H1 (cell line): ENCODE results near the gene ADCY2. TPM values are rescaled to one million over a fixed set of nuclear protein-coding genes. Genes with fewer than 3 reads are reported as not detected.

Experiments used
- CTCF ChIA-PET: fragments of 300-600 bp; sonication (Branson Sonifier 250); formaldehyde crosslinking; loops from one replicate; lab custom pipeline; 2021; ENCODE audit not compliant: partially characterized antibody; lab: Charles Lee
- POLR2A ChIA-PET: fragments of 300-600 bp; sonication (Branson Sonifier 250); formaldehyde crosslinking; loops from one replicate; lab custom pipeline; 2021; ENCODE audit warnings: inconsistent platforms; ENCODE audit not compliant: partially characterized antibody; lab: Charles Lee
- DNase-seq, 2 experiments: peaks; one replicate each; pipeline versions ENCODE4 v3.0.0 to v3.0.0-alpha.2; 2010 to 2022; ENCODE audit warnings: low spot score in 2 of 2, low read depth in 1 of 2, mixed read lengths in 1 of 2
- FAIRE-seq: peaks from 2 replicates; lab custom pipeline; 2011; peaks lifted over from hg19 to GRCh38; lab: Jason Lieb, UNC
- H2AFZ ChIP-seq: 2 replicates; pipeline ENCODE4 v1.8.1; 2012; ENCODE audit warnings: low read length, inconsistent platforms
- H2AK5ac ChIP-seq: 2 replicates; pipeline ENCODE4 v1.6.1; 2013; ENCODE audit warnings: low read depth, low read length
- H2BK120ac ChIP-seq: replicated peaks from 2 replicates; pipeline ENCODE3; 2013; ENCODE audit warnings: low read depth, low read length, inconsistent platforms
- H2BK12ac ChIP-seq: 2 replicates; pipeline ENCODE4 v1.6.1; 2013; ENCODE audit warnings: low read depth, low read length
- H2BK15ac ChIP-seq: 2 replicates; pipeline ENCODE4 v1.6.1; 2013; ENCODE audit warnings: low read length
- H2BK20ac ChIP-seq: 2 replicates; pipeline ENCODE4 v1.6.1; 2013; ENCODE audit warnings: low read length
- H2BK5ac ChIP-seq: 2 replicates; pipeline ENCODE4 v1.6.1; 2013; ENCODE audit warnings: low read depth, low read length
- H3K14ac ChIP-seq: 2 replicates; pipeline ENCODE4 v1.6.1; 2013; ENCODE audit warnings: inconsistent platforms; ENCODE audit not compliant: insufficient read length
- H3K18ac ChIP-seq: 2 replicates; pipeline ENCODE4 v1.6.1; 2013; ENCODE audit warnings: low read length; ENCODE audit errors: extremely low read depth
- H3K23ac ChIP-seq: 2 replicates; pipeline ENCODE4 v1.6.1; 2013; ENCODE audit warnings: inconsistent platforms; ENCODE audit not compliant: insufficient read length
- H3K23me2 ChIP-seq: 2 replicates; pipeline ENCODE4 v1.6.1; 2013; ENCODE audit warnings: low read depth, low read length
- H3K27ac ChIP-seq: 2 replicates; pipeline ENCODE4 v1.6.1; 2011; ENCODE audit warnings: low read depth, low read length, inconsistent platforms
- H3K27me3 ChIP-seq, 4 experiments: replicated peaks in 1 of 4; 1 replicate in 1 of 4; 2 replicates in 3 of 4; pipeline versions ENCODE4 v1.6.1 to v1.8.1; 2011 to 2013; ENCODE audit warnings: low read length in 3 of 4, mild to moderate bottlenecking in 3 of 4, inconsistent platforms in 2 of 4, mixed read lengths in 2 of 4, moderate library complexity in 1 of 4; ENCODE audit not compliant: control insufficient read depth in 3 of 4, insufficient read depth in 3 of 4; ENCODE audit errors: extremely low read depth in 1 of 4
- H3K36me3 ChIP-seq, 4 experiments: 2 replicates each; pipeline versions ENCODE4 v1.6.1 to v1.8.1; 2011 to 2013; ENCODE audit warnings: mild to moderate bottlenecking in 4 of 4, low read length in 3 of 4, moderate library complexity in 2 of 4, control low read depth in 1 of 4, inconsistent platforms in 1 of 4; ENCODE audit not compliant: insufficient read depth in 4 of 4, control insufficient read depth in 2 of 4
- H3K4ac ChIP-seq: replicated peaks from 2 replicates; pipeline ENCODE3; 2013; ENCODE audit warnings: low read length, low read depth, mixed read lengths, inconsistent platforms; ENCODE audit not compliant: insufficient read length
- H3K4me1 ChIP-seq, 4 experiments: replicated peaks in 1 of 4; 1 replicate in 1 of 4; 2 replicates in 3 of 4; pipeline versions ENCODE4 v1.6.1 to v1.8.1; 2011 to 2013; ENCODE audit warnings: low read length in 3 of 4, inconsistent platforms in 2 of 4, mixed read lengths in 1 of 4; ENCODE audit not compliant: insufficient read depth in 4 of 4, control insufficient read depth in 3 of 4
- H3K4me2 ChIP-seq, 2 experiments: 2 replicates each; pipeline versions ENCODE4 v1.6.1 to v1.8.1; 2011 to 2013; ENCODE audit warnings: low read depth in 2 of 2, low read length in 2 of 2, control low read depth in 1 of 2, inconsistent platforms in 1 of 2, mild to moderate bottlenecking in 1 of 2; ENCODE audit not compliant: insufficient read depth in 1 of 2
- H3K4me3 ChIP-seq, 4 experiments: fragments of 200-600, 300-600 bp in 1 of 4; sonication (generic), shearing (Covaris generic), sonication (Bioruptor Twin) in 1 of 4; 2 replicates each; pipeline versions ENCODE4 v1.5.1 to v1.8.1; 2011 to 2016; ENCODE audit warnings: low read length in 4 of 4, low read depth in 3 of 4, control low read depth in 2 of 4, inconsistent platforms in 2 of 4, mild to moderate bottlenecking in 2 of 4, mixed read lengths in 1 of 4, moderate library complexity in 1 of 4; ENCODE audit not compliant: insufficient read depth in 2 of 4; ENCODE audit errors: extremely low read depth in 1 of 4
- H3K56ac ChIP-seq: replicated peaks from 2 replicates; pipeline ENCODE3; 2013; ENCODE audit warnings: low read depth, mild to moderate bottlenecking, mixed read lengths, low read length, inconsistent platforms; ENCODE audit not compliant: insufficient read length
- H3K79me1 ChIP-seq: 2 replicates; pipeline ENCODE4 v1.6.1; 2013; ENCODE audit warnings: low read depth, low read length, control low read depth
- H3K79me2 ChIP-seq, 2 experiments: 2 replicates each; pipeline versions ENCODE4 v1.6.1 to v1.8.1; 2012 to 2013; ENCODE audit warnings: low read length in 2 of 2, mild to moderate bottlenecking in 2 of 2, inconsistent platforms in 1 of 2; ENCODE audit not compliant: insufficient read depth in 2 of 2, control insufficient read depth in 1 of 2
- H3K9ac ChIP-seq, 4 experiments: replicated peaks in 1 of 4; 1 replicate in 1 of 4; 2 replicates in 3 of 4; pipeline versions ENCODE4 v1.6.1 to v1.8.1; 2011 to 2013; ENCODE audit warnings: low read depth in 3 of 4, low read length in 3 of 4, control low read depth in 2 of 4, mild to moderate bottlenecking in 2 of 4, moderate library complexity in 2 of 4, inconsistent platforms in 1 of 4; ENCODE audit errors: extremely low read depth in 1 of 4
- H3K9me3 ChIP-seq, 2 experiments: 2 replicates each; pipeline versions ENCODE4 v1.6.1 to v1.8.1; 2012 to 2013; ENCODE audit warnings: mild to moderate bottlenecking in 2 of 2, moderate library complexity in 2 of 2, control low read depth in 1 of 2, inconsistent platforms in 1 of 2, low read depth in 1 of 2, low read length in 1 of 2, mixed read lengths in 1 of 2; ENCODE audit not compliant: insufficient read depth in 2 of 2
- H4K20me1 ChIP-seq, 2 experiments: replicated peaks in 1 of 2; 2 replicates each; pipeline versions ENCODE3 to v1.8.1; 2011 to 2013; ENCODE audit warnings: inconsistent platforms in 2 of 2, low read length in 2 of 2, mild to moderate bottlenecking in 1 of 2; ENCODE audit not compliant: insufficient read depth in 2 of 2, control insufficient read depth in 1 of 2
- H4K5ac ChIP-seq: 2 replicates; pipeline ENCODE4 v1.6.1; 2013; ENCODE audit warnings: low read length, low read depth, mixed read lengths, inconsistent platforms; ENCODE audit not compliant: insufficient read length
- H4K8ac ChIP-seq: 2 replicates; pipeline ENCODE4 v1.8.0; 2013; ENCODE audit warnings: mild to moderate bottlenecking, moderate library complexity, low read length, inconsistent platforms; ENCODE audit not compliant: insufficient read depth; ENCODE audit errors: extremely low read depth
- H4K91ac ChIP-seq: replicated peaks from 2 replicates; pipeline ENCODE3; 2013; ENCODE audit warnings: low read length, mixed read lengths, inconsistent platforms; ENCODE audit not compliant: insufficient read length
- BCL11A ChIP-seq, 2 experiments: IDR thresholded peaks; one replicate each; pipeline ENCODE4 v1.6.1; 2011; ENCODE audit warnings: low read depth in 2 of 2, low read length in 2 of 2, mild to moderate bottlenecking in 2 of 2
- CTBP2 ChIP-seq: IDR thresholded peaks from 2 replicates; pipeline ENCODE4 v1.7.0; 2011; ENCODE audit warnings: borderline replicate concordance, mild to moderate bottlenecking, moderate library complexity, mixed read lengths, low read length; ENCODE audit not compliant: insufficient read depth, insufficient read length
- GABPA ChIP-seq: IDR thresholded peaks from 2 replicates; pipeline ENCODE4 v1.6.1; 2011; ENCODE audit warnings: mild to moderate bottlenecking, low read length, moderate library complexity, borderline replicate concordance; ENCODE audit not compliant: insufficient read depth
- KDM4A ChIP-seq: IDR thresholded peaks from one replicate; pipeline ENCODE4 v1.7.1; 2012; ENCODE audit warnings: low read depth, mild to moderate bottlenecking, moderate library complexity, low read length, inconsistent platforms; ENCODE audit not compliant: severe bottlenecking
- PHF8 ChIP-seq: fragments of 200-600 bp; sonication (generic); conservative IDR thresholded peaks from 2 replicates; pipeline ENCODE4 v1.7.1; 2012; ENCODE audit warnings: low read depth, mild to moderate bottlenecking, inconsistent platforms, low read length, moderate library complexity
- SRF ChIP-seq: IDR thresholded peaks from 2 replicates; pipeline ENCODE4 v1.6.1; 2011; ENCODE audit warnings: mild to moderate bottlenecking, low read depth, low read length, moderate library complexity
- SUZ12 ChIP-seq: fragments of 200-600 bp; sonication (generic); IDR thresholded peaks from 2 replicates; pipeline ENCODE4 v1.6.1; 2012; ENCODE audit warnings: mild to moderate bottlenecking, inconsistent platforms, low read length, moderate library complexity, mixed read lengths
- WGBS, 2 experiments: shearing (Covaris generic) in 1 of 2; methylation state at CpG; one replicate each; pipeline versions ENCODE4 v1.1.6 to v1.1.7; 2013 to 2015; ENCODE audit warnings: low lambda C conversion rate in 2 of 2, mixed read lengths in 2 of 2, inconsistent platforms in 1 of 2, low coverage in 1 of 2, missing lambda C conversion rate in 1 of 2; ENCODE audit not compliant: insufficient replicate concordance in 2 of 2, insufficient coverage in 1 of 2, insufficient read length in 1 of 2; ENCODE audit errors: extremely low coverage in 1 of 2, missing lambda C conversion rate in 1 of 2; 5-methylcytosine and 5-hydroxymethylcytosine counted together
- polyA plus RNA-seq, 7 experiments: library from polyadenylated mRNA; depleted of rRNA in 3 of 7; stranded (reverse) in 5 of 7; unstranded in 2 of 7; fragments of >200 nt in 5 of 7; fragments of 200-250 nt in 2 of 7; gene quantifications; 1 replicate in 5 of 7; 2 replicates in 1 of 7; 4 replicates in 1 of 7; pipeline versions ENCODE4 v1.2.1 to v1.2.3, GENCODE V29; 2011 to 2013; ENCODE audit warnings: missing spikeins in 2 of 7, mixed read lengths in 2 of 7
- total RNA-seq: library from RNA; stranded (reverse); fragmentation: NEBNext Ultra II Directional; extraction: Animal tissue kit (Norgen Biotek cat#: 25700); gene quantifications from 2 replicates; pipeline ENCODE4 v1.2.1, GENCODE V29; 2021
- TF ChIP-seq, protein P1 (sequence below): IDR thresholded peaks from 2 replicates; pipeline ENCODE4 v1.6.1; 2011; ENCODE audit warnings: low read length, improper control_type of control experiment

ADCY2 gene
- total and polyA plus RNA-seq, 2 of the 8 experiments (the other 6 are each of a cell fraction or from before 2014, with no cell fraction given): 35.8 to 122 TPM

DNA sequence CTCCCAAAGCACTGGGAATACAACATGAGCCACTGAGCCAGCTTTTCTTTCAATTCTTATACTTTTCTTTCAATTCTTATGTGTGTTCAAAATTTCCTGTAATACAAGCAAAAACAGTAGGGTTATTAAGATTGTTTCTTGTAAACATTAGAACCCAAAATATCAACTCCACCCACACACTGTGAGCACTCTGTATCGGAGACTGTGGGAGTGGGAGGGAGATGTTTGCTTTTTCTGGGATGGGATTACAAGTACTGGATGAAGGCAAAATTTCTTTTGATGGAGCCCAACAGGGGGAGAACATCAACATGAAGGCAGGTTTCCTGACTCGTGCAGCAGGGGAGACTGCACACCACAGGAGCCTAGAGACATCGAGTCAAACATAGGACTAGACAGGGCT is 459.7 kb downstream of the ADCY2 start:
- H3K9ac ChIP-seq: no peak overlapping the region
- peaks cover 0 to 2% (median 1%) of the 10 kb centered on the region in 4 experiments; a peak in 2 of 7 replicates for H3K27me3 ChIP-seq
- no peak overlapping the region for H3K4me2 ChIP-seq
- H3K79me1 ChIP-seq: no peaks in the 10 kb centered on the region
- H3K4me1 ChIP-seq: 0 out of 7 replicates have a peak, but pooled peaks cover 0 to 3% (median 0%) of the 10 kb centered on the region in 4 experiments
- no peak overlapping the region for H2BK120ac ChIP-seq
- ChIA-PET CTCF (interaction anchor here (0.8 to 6.8 kb wide), 18 partner anchors 10 to 1035 kb away, joined by 3 to 35 read pairs (median 4); partner anchors contain the start of genes FASTKD3 and MTRR), POLR2A (interaction anchor here (2.3 kb wide), 1 partner anchor 13 kb away, joined by 5 read pairs; the partner anchor contains the start of genes FASTKD3 and MTRR)
- H4K91ac ChIP-seq: no peak overlapping the region
- H3K9me3 ChIP-seq: no peaks in the 10 kb centered on the region
- no peak overlapping the region for H3K23ac ChIP-seq
- no peak overlapping the region for H2BK15ac ChIP-seq
- no peak overlapping the region for H4K5ac ChIP-seq
- TF ChIP-seq, protein P1, sequence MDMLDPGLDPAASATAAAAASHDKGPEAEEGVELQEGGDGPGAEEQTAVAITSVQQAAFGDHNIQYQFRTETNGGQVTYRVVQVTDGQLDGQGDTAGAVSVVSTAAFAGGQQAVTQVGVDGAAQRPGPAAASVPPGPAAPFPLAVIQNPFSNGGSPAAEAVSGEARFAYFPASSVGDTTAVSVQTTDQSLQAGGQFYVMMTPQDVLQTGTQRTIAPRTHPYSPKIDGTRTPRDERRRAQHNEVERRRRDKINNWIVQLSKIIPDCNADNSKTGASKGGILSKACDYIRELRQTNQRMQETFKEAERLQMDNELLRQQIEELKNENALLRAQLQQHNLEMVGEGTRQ: no peak
- TF ChIP-seq PHF8: no peak
- TF ChIP-seq SUZ12: no peak
- no peak for TF ChIP-seq KDM4A
- no peak for TF ChIP-seq BCL11A (IDR thresholded peaks at IDR 0.05; ENCODE audit: low read depth in 2 of 2, low read length in 2 of 2)
- no peak for TF ChIP-seq SRF
- no peak for TF ChIP-seq GABPA
- no peak for TF ChIP-seq CTBP2
- H3K14ac ChIP-seq: no peak overlapping the region
- no peak overlapping the region for H3K4me3 ChIP-seq
- H2AFZ ChIP-seq: no peak overlapping the region
- peaks cover 2 to 15% (median 6%) of the 10 kb centered on the region in 4 experiments; a peak in 7 of 8 replicates for H3K36me3 ChIP-seq
- DNase-seq (no peak), FAIRE-seq (no peak)
- H2BK20ac ChIP-seq: no peak overlapping the region
- H3K56ac ChIP-seq: no peak overlapping the region
- no peaks in the 10 kb centered on the region for H3K79me2 ChIP-seq
- H2BK12ac ChIP-seq: no peak overlapping the region
- H3K18ac ChIP-seq: no peak overlapping the region
- H2BK5ac ChIP-seq: no peak overlapping the region
- H3K27ac ChIP-seq: no peak overlapping the region
- H3K4ac ChIP-seq: no peak overlapping the region
- WGBS, 2 experiments: 91% methylated on average over 3 of the region's 3 CpGs; no CpG with 5 or more reads in 1 of the 2 experiments
- H4K8ac ChIP-seq: no peak overlapping the region
- no peaks in the 10 kb centered on the region for H4K20me1 ChIP-seq
- peaks cover 3% of the 10 kb centered on the region; the same call in 1 of the 2 replicates for H3K23me2 ChIP-seq
- no peak overlapping the region for H2AK5ac ChIP-seq
